Tibial artery (tissue), 4 donors: ENCODE data around the gene SIM1.

Source experiments
- DNase-seq, 2 donors: peaks; one replicate each; pipeline ENCODE4 v3.0.0-alpha.2; 2019
- H3K27ac ChIP-seq, 2 donors: fragments of 200-600 bp; sonication (generic) in 1 of 2; 1 replicate in 1 of 2; 2 replicates in 1 of 2; pipeline ENCODE4 v1.5.1; 2018 to 2019; ENCODE audit warnings: mild to moderate bottlenecking in 1 of 2
- H3K27me3 ChIP-seq, 2 donors: fragments of 200-600 bp; sonication (generic) in 1 of 2; one replicate each; pipeline versions ENCODE4 v1.5.1 to v1.6.0; 2016 to 2019
- H3K36me3 ChIP-seq, 3 donors: fragments of 200-600 bp; sonication (generic) in 2 of 3; one replicate each; pipeline ENCODE4 v1.5.1; 2016 to 2019; ENCODE audit warnings: mild to moderate bottlenecking in 2 of 3
- H3K4me1 ChIP-seq, 4 donors: fragments of 200-600 bp; sonication (generic) in 2 of 4; 1 replicate in 3 of 4; 2 replicates in 1 of 4; pipeline ENCODE4 v1.5.1; 2016 to 2019
- H3K4me3 ChIP-seq, 2 donors: fragments of 200-600 bp; sonication (generic) in 1 of 2; 1 replicate in 1 of 2; 2 replicates in 1 of 2; pipeline ENCODE4 v1.5.1; 2018 to 2019; ENCODE audit warnings: mild to moderate bottlenecking in 2 of 2
- H3K9me3 ChIP-seq, 3 donors: fragments of 200-600 bp; sonication (generic) in 1 of 3; one replicate each; pipeline ENCODE4 v1.5.1; 2016 to 2019
- intact Hi-C: fragments of 100-400 bp; cut with DNase I; formaldehyde crosslinking; loops from one replicate; pipeline ENCODE4 v1.15.0; 2023; ENCODE audit warnings: low total_unique reads
- TF ChIP-seq, protein P1 (sequence below), 2 experiments: fragments of 200-600 bp in 1 of 2; fragments of 450-650 bp in 1 of 2; IDR thresholded peaks; one replicate each; pipeline ENCODE4 v1.5.1; 2017 to 2019; ENCODE audit warnings: antibody characterized with exemption in 2 of 2, mild to moderate bottlenecking in 1 of 2, moderate library complexity in 1 of 2

The SIM1 gene

DNA sequence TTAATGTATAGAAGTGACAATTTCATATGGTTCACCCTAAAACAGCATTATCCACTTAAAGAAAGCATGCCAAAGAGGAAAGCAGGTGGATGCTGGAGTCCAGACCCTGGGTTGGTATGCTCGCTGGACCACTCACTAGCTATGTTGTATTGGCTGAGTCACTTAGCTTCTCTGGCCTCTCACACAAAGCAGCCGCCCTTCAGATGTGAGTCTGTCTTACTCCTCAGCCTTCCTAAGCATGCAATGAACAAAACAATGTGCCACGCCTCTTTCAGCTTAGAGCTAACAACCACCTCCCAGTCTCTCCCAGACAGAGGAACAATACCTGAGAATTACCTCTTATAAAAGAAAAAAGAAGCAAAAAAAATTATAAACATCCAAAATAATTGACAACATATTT is 29.4 kb downstream of the SIM1 start:
- intact Hi-C loops: no loop called here
- H3K36me3 ChIP-seq: no peaks in the 10 kb centered on the region
- peaks cover 0 to 9% of the 10 kb centered on the region in 2 donors for H3K27me3 ChIP-seq
- DNase-seq: no peak
- no peak overlapping the region for H3K27ac ChIP-seq
- H3K9me3 ChIP-seq: no peaks in the 10 kb centered on the region
- TF ChIP-seq, protein P1, sequence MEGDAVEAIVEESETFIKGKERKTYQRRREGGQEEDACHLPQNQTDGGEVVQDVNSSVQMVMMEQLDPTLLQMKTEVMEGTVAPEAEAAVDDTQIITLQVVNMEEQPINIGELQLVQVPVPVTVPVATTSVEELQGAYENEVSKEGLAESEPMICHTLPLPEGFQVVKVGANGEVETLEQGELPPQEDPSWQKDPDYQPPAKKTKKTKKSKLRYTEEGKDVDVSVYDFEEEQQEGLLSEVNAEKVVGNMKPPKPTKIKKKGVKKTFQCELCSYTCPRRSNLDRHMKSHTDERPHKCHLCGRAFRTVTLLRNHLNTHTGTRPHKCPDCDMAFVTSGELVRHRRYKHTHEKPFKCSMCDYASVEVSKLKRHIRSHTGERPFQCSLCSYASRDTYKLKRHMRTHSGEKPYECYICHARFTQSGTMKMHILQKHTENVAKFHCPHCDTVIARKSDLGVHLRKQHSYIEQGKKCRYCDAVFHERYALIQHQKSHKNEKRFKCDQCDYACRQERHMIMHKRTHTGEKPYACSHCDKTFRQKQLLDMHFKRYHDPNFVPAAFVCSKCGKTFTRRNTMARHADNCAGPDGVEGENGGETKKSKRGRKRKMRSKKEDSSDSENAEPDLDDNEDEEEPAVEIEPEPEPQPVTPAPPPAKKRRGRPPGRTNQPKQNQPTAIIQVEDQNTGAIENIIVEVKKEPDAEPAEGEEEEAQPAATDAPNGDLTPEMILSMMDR (IDR thresholded peaks at IDR 0.05): no peak
- H3K4me1 ChIP-seq: no peaks in the 10 kb centered on the region
- H3K4me3 ChIP-seq: no peak overlapping the region

- H3K4me3 ChIP-seq: no peak overlapping the region
- H3K9me3 ChIP-seq: no peaks in the 10 kb centered on the region
- H3K36me3 ChIP-seq: no peaks in the 10 kb centered on the region
- DNase-seq: no peak
- H3K27me3 ChIP-seq: peaks cover 0 to 9% of the 10 kb centered on the region in 2 donors
- H3K4me1 ChIP-seq: no peaks in the 10 kb centered on the region
- intact Hi-C loops: no loop called here
- TF ChIP-seq, protein P1 (IDR thresholded peaks at IDR 0.05): no peak
- H3K27ac ChIP-seq: no peak overlapping the region
These were observed 30.8 kb downstream of the SIM1 start for GRCh38 chr6:100433726-100434435.

GRCh38 chr6:100432136-100432535 is 32.6 kb downstream of the SIM1 start:
- no peak overlapping the region for H3K27ac ChIP-seq
- no peaks in the 10 kb centered on the region for H3K4me1 ChIP-seq
- TF ChIP-seq, protein P1 (IDR thresholded peaks at IDR 0.05): no peak
- H3K27me3 ChIP-seq: peaks cover 0 to 9% of the 10 kb centered on the region in 2 donors
- H3K9me3 ChIP-seq: no peaks in the 10 kb centered on the region
- no peaks in the 10 kb centered on the region for H3K36me3 ChIP-seq
- no peak overlapping the region for H3K4me3 ChIP-seq
- intact Hi-C loops: no loop called here
- no peak for DNase-seq

GRCh38 chr6:100430962-100431361 is 33.8 kb downstream of the SIM1 start:
- TF ChIP-seq, protein P1 (IDR thresholded peaks at IDR 0.05): no peak
- H3K27me3 ChIP-seq: peaks cover 0 to 9% of the 10 kb centered on the region in 2 donors
- DNase-seq: no peak
- intact Hi-C loops: no loop called here
- no peak overlapping the region for H3K4me3 ChIP-seq
- H3K27ac ChIP-seq: no peak overlapping the region
- no peaks in the 10 kb centered on the region for H3K9me3 ChIP-seq
- no peaks in the 10 kb centered on the region for H3K4me1 ChIP-seq
- no peaks in the 10 kb centered on the region for H3K36me3 ChIP-seq

GRCh38 chr6:100427452-100427851 is 37.3 kb downstream of the SIM1 start:
- Histone ChIP-seq H3K27me3 (no peaks in the 10 kb centered on the region), H3K36me3 (no peaks in the 10 kb centered on the region), H3K4me3 (no peak overlapping the region), H3K9me3 (no peaks in the 10 kb centered on the region), H3K27ac (no peak overlapping the region), H3K4me1 (no peaks in the 10 kb centered on the region)
- intact Hi-C loops: no loop called here
- DNase-seq: no peak
- TF ChIP-seq, protein P1 (IDR thresholded peaks at IDR 0.05): no peak
